Heart right ventricle (tissue), 16 donors: ENCODE measurements around the gene TMPRSS2. TPM values are rescaled to one million over a fixed set of nuclear protein-coding genes. Genes with fewer than 3 reads are reported as not detected.
"Not testable (repeated sequence)": the region's sequence is repeated elsewhere in the genome, so short reads cannot be mapped to it uniquely, and the experiment has no call there.

Experiments used
- ATAC-seq, 8 donors: fragments of 200-7000 bp; cut with Tn5 transposase; one replicate each; pipeline ENCODE4 v1.9.1; 2020; ENCODE audit warnings: mild to moderate bottlenecking in 8 of 8, moderate library complexity in 8 of 8, moderate number of reproducible peaks in 1 of 8
- DNase-seq, 2 donors: peaks; one replicate each; pipeline ENCODE4 v3.0.0-alpha.2; 2020
- H3K27ac ChIP-seq, 10 donors: fragments of 200-600 bp; sonication (generic) in 2 of 10; one replicate each; pipeline versions ENCODE4 v1.5.0 to v1.8.0; 2020 to 2022; ENCODE audit warnings: mild to moderate bottlenecking in 3 of 10
- H3K27me3 ChIP-seq, 7 donors: fragments of 200-600 bp; one replicate each; pipeline ENCODE4 v1.8.0; 2021 to 2022; ENCODE audit warnings: mild to moderate bottlenecking in 2 of 7
- H3K36me3 ChIP-seq, 9 donors: fragments of 200-600 bp; sonication (generic) in 1 of 9; one replicate each; pipeline versions ENCODE4 v1.5.0 to v1.8.0; 2020 to 2022; ENCODE audit warnings: mild to moderate bottlenecking in 2 of 9
- H3K4me1 ChIP-seq, 9 donors: fragments of 200-600 bp; sonication (generic) in 1 of 9; one replicate each; pipeline versions ENCODE4 v1.5.0 to v1.8.0; 2020 to 2022; ENCODE audit warnings: mild to moderate bottlenecking in 4 of 9
- H3K4me3 ChIP-seq, 10 donors: fragments of 200-600 bp; sonication (generic) in 2 of 10; one replicate each; pipeline versions ENCODE4 v1.5.0 to v1.8.0; 2020 to 2022; ENCODE audit warnings: mild to moderate bottlenecking in 7 of 10, moderate library complexity in 2 of 10
- H3K9me3 ChIP-seq, 11 donors: fragments of 200-600 bp in 10 of 11; sonication (generic) in 2 of 11; one replicate each; pipeline versions ENCODE4 v1.5.0 to v1.8.0; 2013 to 2022; ENCODE audit warnings: mild to moderate bottlenecking in 2 of 11, control low read depth in 1 of 11, moderate library complexity in 1 of 11
- WGBS, 2 donors: extraction: QIAGEN DNeasy Blood & Tissue Kit; methylation state at CpG; one replicate each; pipeline ENCODE4 v1.1.7; 2013; ENCODE audit warnings: inconsistent platforms in 1 of 2; 5-methylcytosine and 5-hydroxymethylcytosine counted together
- intact Hi-C, 10 donors: fragments of 100-400 bp; cut with DNase I; formaldehyde crosslinking; loops; one replicate each; pipeline versions ENCODE4 v1.11.1 to v1.14.2; 2022
- polyA plus RNA-seq, 2 donors: library from polyadenylated mRNA; stranded (reverse); fragments of 200-250 nt; gene quantifications; one replicate each; pipeline ENCODE4 v1.2.3, GENCODE V29; 2013
- total RNA-seq, 10 donors: library from RNA; stranded (reverse); fragmentation: NEBNext Ultra II Directional in 3 of 10; extraction: Animal tissue kit (Norgen Biotek cat#: 25700) in 3 of 10; gene quantifications; one replicate each; pipeline versions ENCODE4 v1.2.1 to v1.2.4, GENCODE V29; 2021 to 2023
- TF ChIP-seq, protein P1 (sequence below), 9 donors: fragments of 200-600 bp; sonication (generic) in 2 of 9; IDR thresholded peaks; one replicate each; pipeline versions ENCODE4 v1.5.0 to v1.8.0; 2021 to 2022; ENCODE audit warnings: antibody characterized with exemption in 9 of 9, mild to moderate bottlenecking in 5 of 9, moderate library complexity in 1 of 9
- donor health status: Arrhythmogenic right ventricular cardiomyopathy.
- donor health status: ischemic (EF 13 %, LVEDD 7.1; RV severe dilation, severe dysfunction).
- donor health status: healthy with polysubstance abuse.
- donor health status: DM: no; HTN: yes; CAD: no.
- donor health status: DM: no; HTN: no; CAD: no.
- donor health status: ischemic (EF 25% LVEDD 6.9; RV normal size, moderate dysfunction).
- donor health status: ischemic (EF 25% LVEDD 5.7; RV mildly dilated, moderate dysfunction).
- donor health status: healthy.
- donor health status: DM: yes; HTN: yes; CAD: no.
- donor health status: Ischemic cardiomyopathy.
- donor health status: ischemic (EF 35%, LVEDD 5.7; RV mildly dilated, moderate dysfunction).
- donor health status: nonischemic (EF 11% LVEDD 7.7; RV severe dilation, severe dysfunction).
- donor health status: DM: yes; HTN: yes; CAD: no.
- donor health status: PGD.
- donor health status: ischemic (EF 29% LVEDD 5.4; RV normal size, mild dysfunction).
- donor health status: nonischemic (EF 23%, LVEDD 6.1; RV moderate dilation, normal function).

Gene TMPRSS2
- total and polyA plus RNA-seq, 12 donors = 0.03 TPM; not detected in 11

DNA sequence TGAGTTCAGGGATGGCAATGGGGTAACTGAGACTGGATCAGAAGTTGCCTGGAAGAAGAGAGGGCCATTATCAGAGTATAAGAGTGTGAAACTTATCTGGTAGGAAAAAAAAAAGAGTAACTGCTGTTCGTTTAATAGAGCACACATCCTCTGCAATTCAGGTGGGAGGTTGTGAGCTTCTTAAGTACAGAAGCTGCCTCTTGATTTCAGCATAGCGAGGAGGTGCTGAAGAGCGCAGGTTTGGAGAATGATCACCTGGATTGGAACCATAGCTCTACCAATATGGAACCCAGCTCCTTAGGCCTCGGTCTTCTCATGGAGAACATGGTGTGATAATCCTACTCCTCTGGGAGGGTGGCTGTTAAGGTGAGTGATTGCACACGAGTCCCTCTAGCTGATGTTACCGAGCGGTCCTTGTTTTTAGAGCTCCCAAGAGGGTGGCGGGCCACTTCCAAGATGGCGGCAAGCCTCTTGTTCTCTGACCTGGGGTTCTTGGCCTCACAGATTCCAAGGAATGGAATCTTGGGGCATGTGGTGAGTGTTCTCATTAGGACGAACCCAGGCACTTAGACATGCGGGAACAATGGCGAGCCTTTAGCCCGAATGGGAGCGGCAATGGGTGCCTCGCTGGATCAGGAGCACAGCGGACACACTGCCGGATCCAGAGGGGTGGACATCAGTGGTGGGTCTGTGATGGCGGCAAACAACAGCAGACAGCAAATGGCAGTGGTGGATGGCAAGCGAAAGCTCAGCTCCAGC lies 85.2 kb downstream of the TMPRSS2 start:
- H3K9me3 ChIP-seq = no peaks in the 10 kb centered on the region
- DNase-seq (no peak), ATAC-seq (no peak)
- 93 to 99% methylated on average over 19 of the region's 19 CpGs for WGBS, 2 donors
- no peak overlapping the region for H3K4me3 ChIP-seq
- intact Hi-C loops = loop anchor here in 3 of 10 donors (10.0 kb wide), 2 partner anchors 58 to 258 kb away; partner anchors contain the start of genes MX2 (in 3 of the 3) and BACE2 (in 1 of the 3)
- TF ChIP-seq, protein P1, sequence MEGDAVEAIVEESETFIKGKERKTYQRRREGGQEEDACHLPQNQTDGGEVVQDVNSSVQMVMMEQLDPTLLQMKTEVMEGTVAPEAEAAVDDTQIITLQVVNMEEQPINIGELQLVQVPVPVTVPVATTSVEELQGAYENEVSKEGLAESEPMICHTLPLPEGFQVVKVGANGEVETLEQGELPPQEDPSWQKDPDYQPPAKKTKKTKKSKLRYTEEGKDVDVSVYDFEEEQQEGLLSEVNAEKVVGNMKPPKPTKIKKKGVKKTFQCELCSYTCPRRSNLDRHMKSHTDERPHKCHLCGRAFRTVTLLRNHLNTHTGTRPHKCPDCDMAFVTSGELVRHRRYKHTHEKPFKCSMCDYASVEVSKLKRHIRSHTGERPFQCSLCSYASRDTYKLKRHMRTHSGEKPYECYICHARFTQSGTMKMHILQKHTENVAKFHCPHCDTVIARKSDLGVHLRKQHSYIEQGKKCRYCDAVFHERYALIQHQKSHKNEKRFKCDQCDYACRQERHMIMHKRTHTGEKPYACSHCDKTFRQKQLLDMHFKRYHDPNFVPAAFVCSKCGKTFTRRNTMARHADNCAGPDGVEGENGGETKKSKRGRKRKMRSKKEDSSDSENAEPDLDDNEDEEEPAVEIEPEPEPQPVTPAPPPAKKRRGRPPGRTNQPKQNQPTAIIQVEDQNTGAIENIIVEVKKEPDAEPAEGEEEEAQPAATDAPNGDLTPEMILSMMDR (IDR thresholded peaks at IDR 0.05) = no peak
- H3K4me1 ChIP-seq = peaks cover 0 to 52% (median 27%) of the 10 kb centered on the region in 9 donors
- H3K36me3 ChIP-seq = peaks cover 0 to 2% (median 0%) of the 10 kb centered on the region in 9 donors
- H3K27ac ChIP-seq = peak overlapping the region in 3 of 10 donors; percentile 7 to 99 (median 94)
- H3K27me3 ChIP-seq = peaks cover 0 to 16% (median 0%) of the 10 kb centered on the region in 7 donors

DNA sequence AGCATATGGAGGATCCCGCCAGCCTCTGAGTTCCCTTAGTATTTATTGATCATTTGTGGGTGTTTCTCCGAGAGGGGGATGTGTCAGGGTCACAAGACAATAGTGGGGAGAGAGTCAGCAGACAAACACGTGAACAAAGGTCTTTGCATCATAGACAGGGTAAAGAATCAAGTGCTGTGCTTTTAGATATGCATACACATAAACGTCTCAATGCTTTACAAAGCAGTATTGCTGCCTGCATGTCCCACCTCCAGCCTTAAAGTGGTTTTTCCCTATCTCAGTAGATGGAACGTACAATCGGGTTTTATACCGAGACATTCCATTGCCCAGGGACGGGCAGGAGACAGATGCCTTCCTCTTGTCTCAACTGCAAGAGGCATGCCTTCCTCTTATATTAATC lies 87.0 kb downstream of the TMPRSS2 start:
- ATAC-seq, DNase-seq, H3K27me3 ChIP-seq, H3K9me3 ChIP-seq, H3K36me3 ChIP-seq: not testable (repeated sequence)
- intact Hi-C loops = loop anchor here in 3 of 10 donors (10.0 kb wide), 2 partner anchors 56 to 256 kb away; partner anchors contain the start of genes MX2 (in 3 of the 3) and BACE2 (in 1 of the 3)
- peak overlapping the region; percentile 75 to 99 (median 91) for H3K27ac ChIP-seq
- H3K4me1 ChIP-seq = peaks cover 0 to 38% (median 16%) of the 10 kb centered on the region in 9 donors
- peak overlapping the region in 9 of 10 donors; percentile 58 to 77 (median 68) for H3K4me3 ChIP-seq
- 36 to 45% methylated on average over 5 to 6 of the region's 8 CpGs for WGBS, 2 donors

- H3K9me3 ChIP-seq = peaks cover 0 to 6% (median 0%) of the 10 kb centered on the region in 11 donors
- H3K4me1 ChIP-seq = peaks cover 0 to 31% (median 16%) of the 10 kb centered on the region in 9 donors
- intact Hi-C loops = loop anchor here in 3 of 10 donors (10.0 kb wide), 2 partner anchors 55 to 255 kb away; partner anchors contain the start of genes MX2 (in 3 of the 3) and BACE2 (in 1 of the 3)
- peak overlapping the region; percentile 53 to 77 (median 68) for H3K4me3 ChIP-seq
- no peaks in the 10 kb centered on the region for H3K27me3 ChIP-seq
- TF ChIP-seq, protein P1 (IDR thresholded peaks at IDR 0.05) = no peak
- DNase-seq = peak; percentile 80 to 93
- 5 to 6% methylated on average over 54 of the region's 54 CpGs for WGBS, 2 donors
- H3K27ac ChIP-seq = peak overlapping the region; percentile 75 to 99 (median 91)
- H3K36me3 ChIP-seq = no peaks in the 10 kb centered on the region
- peak; percentile 91 to 97 (median 96) for ATAC-seq
Observed at GRCh38 chr21:41419921-41420862, 87.8 kb downstream of the TMPRSS2 start.

DNA sequence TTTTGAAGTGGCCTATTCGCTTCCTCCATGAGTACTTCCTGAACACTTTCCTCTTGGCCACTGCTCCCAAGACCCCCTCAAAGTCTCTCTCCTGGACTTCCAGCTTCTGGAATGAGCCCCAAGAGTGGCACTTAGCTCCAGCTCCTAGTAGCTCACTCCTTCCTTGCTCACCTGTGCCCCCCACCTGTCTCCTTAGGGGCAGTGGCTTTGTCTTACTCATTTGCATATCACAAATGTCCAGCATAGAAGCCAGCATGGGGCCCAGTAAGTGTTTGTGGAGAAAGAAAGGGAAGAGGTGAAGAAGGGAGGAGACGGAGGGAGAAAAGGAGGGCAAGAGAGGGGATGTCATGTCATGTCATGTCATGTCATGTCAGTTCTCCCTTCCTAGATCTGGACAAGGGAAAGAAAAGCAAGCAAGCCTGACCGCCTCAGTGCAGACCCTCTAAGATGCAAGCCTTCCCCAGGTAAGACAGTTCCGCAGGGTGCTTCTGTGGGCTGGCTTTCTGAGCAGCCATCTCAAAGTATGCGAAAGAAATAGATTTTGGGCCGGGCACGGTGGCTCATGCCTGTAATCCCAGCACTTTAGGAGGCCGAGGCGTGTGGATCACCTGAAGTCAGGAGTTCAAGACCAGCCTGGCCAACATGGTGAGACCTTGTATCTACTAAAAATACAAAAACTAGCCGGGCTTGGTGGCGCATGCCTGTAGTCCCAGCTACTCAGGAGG lies 88.8 kb downstream of the TMPRSS2 start:
- Histone ChIP-seq H3K9me3 (peaks cover 0 to 11% (median 0%) of the 10 kb centered on the region in 11 donors), H3K4me3 (no peak overlapping the region), H3K36me3 (no peaks in the 10 kb centered on the region), H3K4me1 (peaks cover 0 to 28% (median 16%) of the 10 kb centered on the region in 9 donors), H3K27me3 (no peaks in the 10 kb centered on the region), H3K27ac (peak overlapping the region in 6 of 10 donors; percentile 88 to 99 (median 91))
- no peak for ATAC-seq
- TF ChIP-seq, protein P1 (IDR thresholded peaks at IDR 0.05) = no peak
- WGBS, 2 donors = 91 to 94% methylated on average over 11 of the region's 11 CpGs
- intact Hi-C loops = no loop called here
- DNase-seq = no peak
